ENCODE measurements around the gene LRP3. TPM values are rescaled to one million over a fixed set of nuclear protein-coding genes. Genes with fewer than 3 reads are reported as not detected.

The LRP3 gene
- total RNA-seq, 1 experiment from 2014 or later, result 20.4 TPM

- Histone ChIP-seq H3K4me1 (ENCODE audit: insufficient read depth, low read length) (no peaks in the 10 kb centered on the region), H4K20me1 (ENCODE audit: low read length) (no peaks in the 10 kb centered on the region), H3K79me2 (ENCODE audit: low read length) (no peaks in the 10 kb centered on the region), H3K27ac (ENCODE audit: low read length) (no peak overlapping the region), H3F3A (ENCODE audit: low read length, unreplicated experiment) (no peaks in the 10 kb centered on the region), H3K27me3 (ENCODE audit: low read length) (no peaks in the 10 kb centered on the region), H3K4me2 (ENCODE audit: low read length) (no peak overlapping the region), H3K9me2 (replicated peaks; ENCODE audit: low read length) (no peaks in the 10 kb centered on the region), H3K36me3 (ENCODE audit: low read depth, low read length) (no peaks in the 10 kb centered on the region), H3K9me3 (ENCODE audit: low read length) (no peaks in the 10 kb centered on the region), H2AFZ (ENCODE audit: low read length) (no peak overlapping the region), H3K4me3 (ENCODE audit: low read length) (no peak overlapping the region), H3K9ac (ENCODE audit: low read length) (no peak overlapping the region)
- no TSS peak for BruUV-seq (replicated peaks)
- CTCF ChIA-PET, result no interaction called here
- intact Hi-C loops (cut with micrococcal nuclease), result loop anchor here (10.0 kb wide), 1 partner anchor 49 kb away; no protein-coding TSS in a partner anchor
- no peak for ATAC-seq
- POLR2A ChIA-PET (ENCODE audit: unreplicated experiment), result no interaction called here
- no peak for TF ChIP-seq EZH2 (IDR thresholded peaks at IDR 0.05; ENCODE audit: low read length, unreplicated experiment)
- no peak for TF ChIP-seq EZH2phosphoT487 (IDR thresholded peaks at IDR 0.05; ENCODE audit: borderline replicate concordance, low read length)
- peak; percentile 59 for TF ChIP-seq CTCF (conservative IDR thresholded peaks at IDR 0.05; ENCODE audit: low read depth, low read length)
- DNase-seq, result no peak
Observed at GRCh38 chr19:33245948-33246708, 52.0 kb downstream of the LRP3 start.

DNA sequence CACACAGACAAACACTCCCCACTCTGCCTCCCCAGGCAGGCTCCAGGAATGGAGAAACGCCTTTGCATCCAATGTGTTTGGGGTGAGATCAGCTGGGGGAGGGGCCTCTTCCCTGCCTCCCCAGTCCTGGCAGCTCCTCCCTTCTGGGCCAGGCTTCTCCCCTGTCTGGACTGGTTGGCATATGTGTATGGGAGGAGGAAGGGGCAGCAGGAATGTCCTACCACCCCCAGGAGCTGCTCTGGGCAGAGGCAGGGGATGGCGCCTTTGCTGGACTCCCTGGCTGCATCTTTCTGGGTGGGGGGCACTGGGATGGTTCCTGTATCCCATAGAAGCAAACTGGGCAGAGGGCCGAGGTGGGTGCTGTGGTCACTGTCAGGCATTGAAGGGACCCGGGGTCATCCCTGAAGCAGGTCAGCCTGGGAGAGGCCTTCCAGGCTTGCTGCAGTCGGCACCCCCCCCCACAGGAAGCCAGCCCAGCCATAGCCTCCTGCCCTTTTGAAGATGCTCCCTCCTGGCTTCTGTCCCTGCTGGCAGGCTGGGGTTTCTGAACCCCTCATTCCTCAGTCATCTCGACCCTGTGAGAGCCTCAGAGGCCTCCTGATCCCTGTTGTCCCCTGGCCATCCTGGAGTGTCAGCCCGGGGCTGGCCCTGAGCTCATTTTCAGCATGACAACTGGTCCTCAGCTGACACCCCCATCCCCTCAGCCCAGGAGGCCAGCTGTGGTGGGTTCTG is 52.7 kb downstream of the LRP3 start:
- H3K9me3 ChIP-seq (ENCODE audit: low read length), result no peaks in the 10 kb centered on the region
- TF ChIP-seq CTCF (conservative IDR thresholded peaks at IDR 0.05; ENCODE audit: low read depth, low read length) (no peak), EZH2 (IDR thresholded peaks at IDR 0.05; ENCODE audit: low read length, unreplicated experiment) (no peak), EZH2phosphoT487 (IDR thresholded peaks at IDR 0.05; ENCODE audit: borderline replicate concordance, low read length) (no peak)
- ChIA-PET POLR2A (ENCODE audit: unreplicated experiment) (no interaction called here), CTCF (no interaction called here)
- BruUV-seq (replicated peaks), result no TSS peak
- H3K27me3 ChIP-seq (ENCODE audit: low read length), result no peaks in the 10 kb centered on the region
- no peaks in the 10 kb centered on the region for H3F3A ChIP-seq (ENCODE audit: low read length, unreplicated experiment)
- H2AFZ ChIP-seq (ENCODE audit: low read length), result no peak overlapping the region
- no peak for DNase-seq
- intact Hi-C loops (cut with micrococcal nuclease), result loop anchor here (10.0 kb wide), 1 partner anchor 48 kb away; no protein-coding TSS in a partner anchor
- no peaks in the 10 kb centered on the region for H3K4me1 ChIP-seq (ENCODE audit: insufficient read depth, low read length)
- H3K9ac ChIP-seq (ENCODE audit: low read length), result no peak overlapping the region
- no peak for ATAC-seq
- no peaks in the 10 kb centered on the region for H4K20me1 ChIP-seq (ENCODE audit: low read length)
- no peak overlapping the region for H3K4me2 ChIP-seq (ENCODE audit: low read length)
- H3K27ac ChIP-seq (ENCODE audit: low read length), result no peak overlapping the region
- H3K36me3 ChIP-seq (ENCODE audit: low read depth, low read length), result no peaks in the 10 kb centered on the region
- no peaks in the 10 kb centered on the region for H3K9me2 ChIP-seq (replicated peaks; ENCODE audit: low read length)
- no peak overlapping the region for H3K4me3 ChIP-seq (ENCODE audit: low read length)
- no peaks in the 10 kb centered on the region for H3K79me2 ChIP-seq (ENCODE audit: low read length)
